ENCODE measurements around the gene CAPN15.
"Not testable (repeated sequence)": the region's sequence is repeated elsewhere in the genome, so short reads cannot be mapped to it uniquely, and the experiment has no call there.

Gene CAPN15

GRCh38 chr16:595094-595528, 67.6 kb downstream of the CAPN15 start:
- DNase-seq: no peak

GRCh38 chr16:595942-596735, 68.6 kb downstream of the CAPN15 start:
- no peak for DNase-seq

GRCh38 chr16:596736-597060, 69.2 kb downstream of the CAPN15 start:
- DNase-seq: no peak

GRCh38 chr16:597655-598054, 70.1 kb downstream of the CAPN15 start:
- not testable (repeated sequence) for DNase-seq

- DNase-seq: no peak
Measured at GRCh38 chr16:598823-599739, 71.6 kb downstream of the CAPN15 start.

- no peak for DNase-seq
Measured at GRCh38 chr16:600781-601180, 73.3 kb downstream of the CAPN15 start.

GRCh38 chr16:603933-604332, 76.4 kb downstream of the CAPN15 start:
- no peak for DNase-seq

Measured in NCI-H2029 (cell line).